Stimulated activated naive CD8-positive, alpha-beta T cell treated with anti-CD3 and anti-CD28 coated beads, Interleukin-15, Interleukin-2, amounts not matched to agents 100 ng/mL and 50 ng/mL, for 24 hours (primary cell): Measurements from ENCODE around the gene STK17B.

Experiments used
- H3K27ac Mint-ChIP-seq: one replicate; pipeline ENCODE4 v1.8.0; 2021; ENCODE audit warnings: mild to moderate bottlenecking, mixed read lengths
- H3K27me3 Mint-ChIP-seq: one replicate; pipeline ENCODE4 v1.8.0; 2021; ENCODE audit warnings: mixed read lengths
- H3K36me3 Mint-ChIP-seq: one replicate; pipeline ENCODE4 v1.8.0; 2021; ENCODE audit warnings: low read depth, mixed read lengths
- H3K4me1 Mint-ChIP-seq: one replicate; pipeline ENCODE4 v1.8.0; 2021; ENCODE audit warnings: low read depth, mixed read lengths
- H3K4me3 Mint-ChIP-seq: one replicate; pipeline ENCODE4 v1.8.0; 2021; ENCODE audit warnings: mild to moderate bottlenecking, mixed read lengths
- H3K9me3 Mint-ChIP-seq: one replicate; pipeline ENCODE4 v1.8.0; 2021; ENCODE audit warnings: mixed read lengths

The STK17B gene

DNA sequence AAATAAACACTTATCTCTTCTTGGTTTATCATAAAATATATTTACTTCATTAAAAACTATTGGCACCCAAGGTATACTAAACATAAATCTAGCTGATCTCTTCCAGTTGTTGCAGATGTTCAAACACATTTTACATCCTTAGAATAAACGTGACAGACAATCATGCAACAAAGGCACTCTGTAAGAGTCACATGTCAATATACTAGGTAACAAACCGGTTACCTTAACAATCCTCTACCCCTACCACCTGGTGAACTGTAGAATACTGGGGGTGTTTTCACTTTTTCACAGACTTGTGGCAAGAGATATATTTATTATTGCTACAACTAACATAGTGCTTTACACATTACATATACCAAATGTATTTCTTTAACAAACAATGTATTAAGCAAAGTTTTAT is 15.8 kb downstream of the STK17B start:
- Mint-ChIP-seq H3K36me3 (peaks cover 84% of the 10 kb centered on the region), H3K4me3 (peak overlapping the region; percentile 88), H3K27ac (peak overlapping the region; percentile 80), H3K27me3 (no peaks in the 10 kb centered on the region), H3K4me1 (peaks cover 97% of the 10 kb centered on the region), H3K9me3 (no peaks in the 10 kb centered on the region)

DNA sequence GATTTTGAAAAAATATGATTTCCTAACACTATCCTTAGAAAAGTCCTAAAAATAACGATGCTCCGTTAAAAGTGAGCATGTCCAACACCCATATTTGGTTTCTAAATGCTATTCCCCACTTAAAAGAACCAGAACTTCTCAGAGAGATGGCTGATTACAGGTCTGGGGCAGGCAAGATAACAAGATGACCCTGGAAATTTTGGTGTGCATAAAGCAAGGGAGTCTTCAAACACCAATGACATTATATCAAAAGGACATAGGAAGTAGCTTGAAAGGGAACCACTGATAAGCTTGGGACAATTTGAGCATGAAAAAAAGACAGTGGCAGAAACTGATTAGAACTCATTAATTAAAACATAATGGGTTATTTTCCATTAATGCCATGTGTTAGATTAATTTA is 17.9 kb downstream of the STK17B start:
- peaks cover 92% of the 10 kb centered on the region for H3K36me3 Mint-ChIP-seq
- no peaks in the 10 kb centered on the region for H3K27me3 Mint-ChIP-seq
- H3K9me3 Mint-ChIP-seq = no peaks in the 10 kb centered on the region
- peaks cover 99% of the 10 kb centered on the region for H3K4me1 Mint-ChIP-seq
- H3K4me3 Mint-ChIP-seq = peak overlapping the region; percentile 70
- H3K27ac Mint-ChIP-seq = peak overlapping the region; percentile 87

DNA sequence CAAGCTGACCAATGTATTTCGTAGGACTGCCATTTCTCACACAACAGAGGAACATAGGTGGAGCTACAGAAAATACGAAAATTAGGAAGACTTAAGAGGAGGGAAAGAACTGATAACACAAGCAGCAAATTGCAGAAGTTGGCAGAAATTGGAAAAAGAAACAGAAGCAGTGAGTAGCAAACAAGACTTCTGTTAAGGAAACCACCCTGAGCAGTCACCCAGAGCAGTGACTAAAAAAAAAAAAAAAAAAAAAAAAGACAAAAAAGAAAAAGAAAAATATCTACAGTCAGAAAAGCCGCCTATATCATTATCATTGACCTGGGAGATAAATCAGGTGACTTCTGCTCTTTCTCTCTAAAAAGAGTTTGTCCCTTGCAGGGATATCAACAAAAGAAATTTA is 21.4 kb downstream of the STK17B start:
- Mint-ChIP-seq H3K27me3 (no peaks in the 10 kb centered on the region), H3K4me1 (peaks cover 98% of the 10 kb centered on the region), H3K4me3 (peak overlapping the region; percentile 58), H3K36me3 (peaks cover 93% of the 10 kb centered on the region), H3K27ac (peak overlapping the region; percentile 86), H3K9me3 (no peaks in the 10 kb centered on the region)

DNA sequence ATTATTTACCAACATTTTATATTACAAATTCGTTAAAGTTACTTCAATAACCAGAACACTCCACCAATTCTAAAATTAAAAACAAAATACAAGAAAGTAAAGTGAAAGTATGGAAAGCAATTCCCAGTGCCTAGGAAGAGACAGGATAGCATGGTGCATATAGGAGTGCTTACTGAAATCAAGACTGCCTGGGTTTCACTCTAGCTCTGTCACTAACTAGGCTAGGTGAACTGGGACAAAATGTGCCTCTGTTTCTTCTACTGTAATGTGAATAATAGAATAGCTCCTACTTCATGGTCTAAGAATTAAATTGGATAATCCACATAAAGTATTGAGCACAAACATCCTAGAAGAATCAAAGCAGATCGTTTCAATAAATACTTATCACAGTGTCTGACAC is 22.6 kb downstream of the STK17B start:
- H3K27ac Mint-ChIP-seq = peak overlapping the region; percentile 86
- peaks cover 92% of the 10 kb centered on the region for H3K36me3 Mint-ChIP-seq
- H3K4me1 Mint-ChIP-seq = peaks cover 98% of the 10 kb centered on the region

DNA sequence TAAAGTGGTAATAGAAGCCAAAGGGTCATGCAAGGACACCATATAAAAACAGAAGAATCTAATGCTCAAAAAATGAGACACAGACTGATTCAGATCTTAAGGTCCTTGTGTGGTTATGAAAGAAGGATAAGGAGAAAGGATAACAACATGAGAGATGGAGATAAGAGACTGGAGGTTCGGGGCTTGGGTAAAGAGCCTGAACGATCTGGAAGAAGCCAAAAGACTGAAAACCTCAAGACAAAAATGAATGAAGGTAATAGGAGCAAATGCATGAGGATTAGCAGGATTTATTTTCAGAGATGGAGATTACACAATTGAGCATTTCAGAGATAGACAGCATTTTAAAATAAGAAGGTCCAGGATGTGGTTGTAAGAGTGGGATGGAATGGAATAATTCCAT is 26.1 kb downstream of the STK17B start:
- H3K36me3 Mint-ChIP-seq = peaks cover 97% of the 10 kb centered on the region
- H3K27me3 Mint-ChIP-seq = no peaks in the 10 kb centered on the region
- H3K9me3 Mint-ChIP-seq = no peaks in the 10 kb centered on the region
- H3K4me3 Mint-ChIP-seq = peak overlapping the region; percentile 11
- peak overlapping the region; percentile 75 for H3K27ac Mint-ChIP-seq
- peaks cover 97% of the 10 kb centered on the region for H3K4me1 Mint-ChIP-seq

More for the DNA sequence above, 22.6 kb downstream of the STK17B start:
- Mint-ChIP-seq H3K4me3 (peak overlapping the region; percentile 58), H3K27me3 (no peaks in the 10 kb centered on the region), H3K9me3 (no peaks in the 10 kb centered on the region)

DNA sequence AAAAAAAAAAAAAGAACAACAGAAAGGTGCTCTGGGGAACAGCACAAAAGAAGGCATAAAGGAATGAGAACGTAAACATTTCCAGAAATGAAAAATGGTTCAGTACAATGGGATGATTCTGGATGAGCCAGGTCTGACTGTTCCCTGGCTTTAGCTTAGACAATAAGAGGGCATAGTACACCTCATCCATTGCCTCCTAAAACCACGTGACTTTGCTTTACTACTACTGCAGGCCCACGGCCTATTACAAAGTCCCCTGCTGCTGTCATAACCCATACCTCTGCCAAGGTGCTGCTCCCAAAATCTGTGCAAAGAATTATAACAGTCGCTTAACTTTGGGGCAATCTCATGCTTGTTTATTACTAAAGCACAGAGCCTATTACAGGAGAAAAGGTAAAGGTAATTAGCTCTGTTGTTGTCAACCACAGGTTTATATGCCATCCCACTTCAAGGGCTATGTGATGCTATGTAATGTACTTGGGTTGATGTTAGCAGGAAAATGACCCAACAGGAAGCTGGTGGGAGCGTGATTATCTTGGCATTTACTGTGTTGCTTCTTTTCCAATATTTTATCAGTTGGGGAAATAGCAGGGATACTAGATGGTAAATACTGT is 26.8 kb downstream of the STK17B start:
- H3K36me3 Mint-ChIP-seq = peaks cover 97% of the 10 kb centered on the region
- H3K27ac Mint-ChIP-seq = peak overlapping the region; percentile 75
- H3K9me3 Mint-ChIP-seq = no peaks in the 10 kb centered on the region
- H3K4me3 Mint-ChIP-seq = peak overlapping the region; percentile 11
- H3K4me1 Mint-ChIP-seq = peaks cover 96% of the 10 kb centered on the region
- no peaks in the 10 kb centered on the region for H3K27me3 Mint-ChIP-seq

DNA sequence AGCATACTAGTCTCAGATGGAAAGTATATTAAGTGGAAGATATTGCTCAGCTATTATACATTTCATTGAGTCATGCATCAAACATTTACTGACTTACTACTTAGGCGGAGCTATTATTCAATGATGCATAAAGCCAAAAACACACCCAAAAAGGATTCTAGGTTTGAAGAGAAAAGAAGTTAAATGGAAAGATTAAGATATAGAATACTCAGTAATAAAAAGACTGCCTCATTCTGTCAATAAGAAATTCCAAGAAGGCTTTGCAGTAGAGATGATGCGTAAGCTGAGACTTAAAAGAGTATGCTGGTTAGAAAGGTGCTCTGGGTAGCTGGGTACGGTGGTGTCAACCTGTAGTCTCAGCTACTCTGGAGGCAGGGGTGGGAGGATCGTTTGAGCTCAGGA is 27.6 kb downstream of the STK17B start:
- Mint-ChIP-seq H3K9me3 (no peaks in the 10 kb centered on the region), H3K4me3 (peak overlapping the region; percentile 66), H3K27ac (peak overlapping the region; percentile 75), H3K36me3 (peaks cover 91% of the 10 kb centered on the region), H3K27me3 (no peaks in the 10 kb centered on the region), H3K4me1 (peaks cover 89% of the 10 kb centered on the region)

DNA sequence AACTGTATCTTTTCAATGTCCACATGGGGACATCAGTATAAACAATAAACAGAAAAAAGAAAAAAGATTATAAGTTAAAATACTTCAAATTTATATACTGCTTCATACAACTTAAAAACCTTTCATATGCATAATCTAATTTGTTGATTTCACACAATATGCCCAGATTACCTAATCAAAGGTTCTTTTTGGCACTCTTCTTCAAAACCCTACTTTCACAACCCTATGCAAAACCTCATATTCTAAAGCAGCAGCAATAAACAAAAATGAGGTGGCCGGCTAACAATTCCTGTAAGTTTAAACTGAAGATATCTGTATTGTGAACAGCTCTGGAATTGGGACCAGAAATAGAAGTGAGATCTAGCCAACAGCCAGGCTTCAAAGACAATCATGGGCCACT is 28.6 kb downstream of the STK17B start:
- no peaks in the 10 kb centered on the region for H3K9me3 Mint-ChIP-seq
- H3K4me1 Mint-ChIP-seq = peaks cover 86% of the 10 kb centered on the region
- H3K27me3 Mint-ChIP-seq = no peaks in the 10 kb centered on the region
- H3K4me3 Mint-ChIP-seq = peak overlapping the region; percentile 66
- H3K36me3 Mint-ChIP-seq = peaks cover 91% of the 10 kb centered on the region
- peak overlapping the region; percentile 75 for H3K27ac Mint-ChIP-seq

DNA sequence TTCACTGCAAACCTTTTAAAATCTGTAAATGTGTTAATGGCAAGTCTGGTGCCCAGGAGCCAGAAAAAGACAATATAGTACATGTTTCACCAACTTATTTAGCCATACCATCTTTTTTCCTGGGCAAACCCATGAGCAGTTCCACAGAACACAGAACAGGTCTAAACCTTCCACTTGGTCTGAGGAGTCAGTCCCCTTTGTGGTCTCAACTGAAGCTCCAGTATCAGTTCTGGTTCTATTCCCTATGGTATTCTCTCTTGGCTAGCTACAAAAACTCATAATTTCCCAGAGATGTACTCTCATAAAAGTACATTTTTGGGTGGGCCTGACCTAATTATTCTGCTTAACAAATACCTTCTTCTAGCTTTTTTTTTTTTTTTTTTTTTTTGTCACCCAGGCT is 31.2 kb downstream of the STK17B start:
- H3K9me3 Mint-ChIP-seq = no peaks in the 10 kb centered on the region
- H3K36me3 Mint-ChIP-seq = peaks cover 92% of the 10 kb centered on the region
- peak overlapping the region; percentile 68 for H3K27ac Mint-ChIP-seq
- peaks cover 71% of the 10 kb centered on the region for H3K4me1 Mint-ChIP-seq
- H3K27me3 Mint-ChIP-seq = no peaks in the 10 kb centered on the region
- H3K4me3 Mint-ChIP-seq = no peak overlapping the region

DNA sequence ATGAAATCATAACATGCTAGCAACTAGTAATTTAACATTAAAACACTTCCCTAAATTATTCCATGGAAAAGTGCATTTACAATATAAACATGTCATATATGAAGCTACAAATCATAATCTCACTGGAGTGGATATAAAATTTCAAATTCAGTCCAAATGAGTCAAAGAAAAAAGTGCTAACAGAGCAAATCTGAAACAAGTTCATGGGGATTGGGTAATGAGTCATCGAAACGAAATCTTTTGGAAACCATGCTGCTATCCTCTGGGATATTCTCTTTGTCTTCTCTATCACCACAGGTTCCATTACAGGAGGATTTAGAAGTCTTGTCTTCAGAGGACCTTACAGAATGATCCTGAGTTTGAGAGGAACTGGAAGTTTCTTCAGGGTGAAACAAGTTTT is 34.1 kb downstream of the STK17B start:
- Mint-ChIP-seq H3K4me1 (peaks cover 54% of the 10 kb centered on the region), H3K4me3 (no peak overlapping the region), H3K27ac (peak overlapping the region; percentile 37), H3K36me3 (peaks cover 94% of the 10 kb centered on the region), H3K27me3 (no peaks in the 10 kb centered on the region), H3K9me3 (peaks cover 15% of the 10 kb centered on the region)

DNA sequence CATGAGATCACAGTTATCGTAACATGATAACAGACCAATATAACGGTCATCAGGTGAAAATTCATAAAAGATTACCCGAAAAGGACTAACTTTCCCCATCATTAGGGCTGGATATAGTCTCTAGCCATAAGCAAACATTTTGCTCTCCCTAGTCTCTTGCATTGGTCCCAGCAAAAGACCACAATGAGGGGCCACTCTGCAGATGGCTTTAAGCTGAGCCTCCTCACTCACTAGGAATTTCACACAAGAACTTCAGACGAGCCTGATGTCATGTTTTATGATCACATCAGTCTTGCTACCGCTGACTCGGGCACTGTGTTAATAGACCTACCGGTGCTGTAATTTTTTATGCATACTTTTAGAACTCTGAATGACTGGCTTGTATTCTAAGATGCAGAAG is 35.2 kb downstream of the STK17B start:
- H3K4me3 Mint-ChIP-seq = no peak overlapping the region
- peaks cover 51% of the 10 kb centered on the region for H3K4me1 Mint-ChIP-seq
- peaks cover 94% of the 10 kb centered on the region for H3K36me3 Mint-ChIP-seq

DNA sequence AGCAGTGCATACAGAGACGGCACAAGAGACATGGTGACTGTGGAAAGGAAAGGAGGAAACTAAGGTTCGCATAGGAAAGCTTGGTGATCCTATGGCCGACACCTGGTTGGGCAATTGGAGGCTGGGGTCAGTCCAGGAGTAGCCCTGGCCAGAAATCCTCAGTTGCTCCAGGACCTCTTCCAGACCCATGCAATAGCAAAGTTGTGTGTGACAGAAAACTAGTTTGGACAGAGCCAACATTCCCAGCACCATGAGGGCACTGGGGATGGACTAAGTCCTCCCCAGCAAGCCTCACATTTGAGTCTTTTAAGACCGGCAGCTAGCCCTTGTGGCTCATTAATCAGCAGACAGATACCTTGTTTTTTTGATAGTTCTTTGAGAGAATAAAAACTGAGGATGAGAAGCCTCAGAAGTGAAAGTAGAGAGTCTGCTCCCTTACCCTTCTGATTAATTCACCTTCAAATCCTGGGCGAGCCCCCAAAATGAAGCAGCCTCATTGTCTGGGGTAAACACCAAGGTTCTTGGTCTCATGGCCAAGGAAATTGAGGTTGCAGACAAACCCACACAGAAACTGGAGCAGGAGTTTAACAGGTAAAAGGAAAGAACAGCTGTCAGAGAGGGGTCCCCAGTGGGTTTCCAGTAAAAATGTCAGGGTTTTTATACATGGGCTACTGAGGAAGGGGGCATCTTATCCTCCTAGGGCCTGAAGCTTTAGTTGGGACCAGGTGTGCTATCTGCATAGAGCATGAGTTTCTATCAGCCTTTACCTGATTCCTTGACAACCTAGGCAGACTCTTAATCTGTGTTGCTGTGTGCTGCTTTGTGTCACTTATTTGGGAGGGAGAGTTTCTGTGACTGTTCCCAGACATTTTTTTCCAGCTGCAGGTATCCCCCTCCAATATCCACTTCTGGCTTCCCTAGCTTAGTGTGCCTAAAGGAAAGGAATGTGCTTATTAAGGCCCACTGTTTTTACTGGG is 39.1 kb downstream of the STK17B start:
- peaks cover 82% of the 10 kb centered on the region for H3K36me3 Mint-ChIP-seq

More for the DNA sequence above, 35.2 kb downstream of the STK17B start:
- Mint-ChIP-seq H3K27ac (no peak overlapping the region), H3K27me3 (no peaks in the 10 kb centered on the region), H3K9me3 (peaks cover 26% of the 10 kb centered on the region)

DNA sequence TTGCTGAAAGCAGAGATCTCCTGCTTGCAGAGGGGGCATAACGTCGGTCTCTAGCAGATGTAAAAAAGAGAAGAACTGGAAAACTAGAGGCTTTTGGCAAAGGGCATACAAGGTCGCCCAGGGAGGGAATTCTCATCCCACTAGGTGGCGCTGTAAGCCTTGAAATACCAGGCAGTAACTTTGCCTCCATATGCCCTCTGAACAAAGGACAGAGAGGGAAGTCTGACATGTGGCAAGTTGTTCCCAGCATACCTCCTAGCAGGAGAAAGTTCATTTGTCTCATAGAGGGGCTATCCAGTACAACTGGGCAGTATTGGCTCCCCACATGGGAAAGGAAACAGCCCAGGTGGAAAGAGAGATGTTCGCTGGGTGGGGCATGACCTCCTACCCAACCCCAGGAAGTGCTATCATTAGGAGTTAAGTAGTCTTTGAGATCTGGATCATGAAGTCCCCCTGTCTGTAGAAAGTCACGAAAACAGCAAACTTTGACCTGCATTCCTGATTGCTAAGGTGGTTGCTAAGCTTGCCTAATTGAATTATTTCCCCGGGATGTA is 39.9 kb downstream of the STK17B start:
- peak overlapping the region; percentile 39 for H3K27ac Mint-ChIP-seq
- no peak overlapping the region for H3K4me3 Mint-ChIP-seq
- peaks cover 74% of the 10 kb centered on the region for H3K36me3 Mint-ChIP-seq
- peaks cover 23% of the 10 kb centered on the region for H3K4me1 Mint-ChIP-seq
- H3K27me3 Mint-ChIP-seq = no peaks in the 10 kb centered on the region
- peaks cover 49% of the 10 kb centered on the region for H3K9me3 Mint-ChIP-seq

More for the DNA sequence above, 39.1 kb downstream of the STK17B start:
- H3K27ac Mint-ChIP-seq = peak overlapping the region; percentile 39
- no peak overlapping the region for H3K4me3 Mint-ChIP-seq
- peaks cover 25% of the 10 kb centered on the region for H3K4me1 Mint-ChIP-seq
- H3K27me3 Mint-ChIP-seq = no peaks in the 10 kb centered on the region
- H3K9me3 Mint-ChIP-seq = peaks cover 49% of the 10 kb centered on the region

DNA sequence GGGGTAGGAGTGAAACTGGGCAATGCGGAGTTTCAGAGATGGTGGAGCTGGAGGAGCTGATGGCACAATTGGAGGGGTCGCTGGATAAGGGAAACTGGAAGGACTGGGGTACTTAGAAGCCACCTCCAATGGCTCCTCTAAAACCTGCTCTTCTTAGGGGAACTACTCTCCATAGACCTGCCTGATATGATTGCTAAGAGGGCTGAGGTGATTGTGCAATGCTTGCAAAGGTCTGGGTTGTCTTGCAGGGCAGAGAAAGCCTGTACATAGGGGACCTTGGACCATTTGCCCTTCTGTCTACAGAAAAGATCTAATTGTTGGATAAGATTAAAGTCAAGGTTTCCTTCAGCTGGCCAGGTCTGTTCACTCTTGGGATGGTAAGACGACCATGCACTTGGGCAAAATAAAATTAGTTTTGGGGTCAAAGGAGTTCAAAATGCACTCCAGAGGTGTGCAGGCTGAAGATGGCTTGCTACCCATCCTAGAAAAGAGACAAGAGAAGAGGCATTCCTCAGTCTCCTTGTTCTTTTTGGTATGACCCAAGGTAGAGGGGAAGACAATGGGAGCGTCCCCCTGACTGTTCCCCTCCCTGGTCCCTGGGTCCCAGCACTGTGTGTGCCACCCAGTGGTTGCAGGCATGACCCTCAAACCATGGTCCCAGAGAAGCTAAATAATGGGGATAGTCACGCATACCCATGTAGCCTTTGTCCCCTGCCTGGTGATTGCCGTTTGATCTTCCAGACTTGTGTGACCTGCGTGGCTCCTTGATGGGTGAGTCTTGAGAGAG is 41.1 kb downstream of the STK17B start:
- H3K9me3 Mint-ChIP-seq = peaks cover 49% of the 10 kb centered on the region
- H3K4me3 Mint-ChIP-seq = no peak overlapping the region
- H3K27me3 Mint-ChIP-seq = no peaks in the 10 kb centered on the region
- H3K27ac Mint-ChIP-seq = no peak overlapping the region
- H3K4me1 Mint-ChIP-seq = peaks cover 20% of the 10 kb centered on the region
- peaks cover 62% of the 10 kb centered on the region for H3K36me3 Mint-ChIP-seq
